HG03280 (cell line): ENCODE results near the gene FMO5.
"Not testable (repeated sequence)": the region's sequence is repeated elsewhere in the genome, so short reads cannot be mapped to it uniquely, and the experiment has no call there.

Experiments
- ATAC-seq: cut with Tn5 transposase; IDR thresholded peaks from one replicate; pipeline ENCODE4 v1.9.1; 2021; ENCODE audit warnings: mild to moderate bottlenecking, moderate library complexity; ENCODE audit not compliant: unreplicated experiment

FMO5 gene

DNA sequence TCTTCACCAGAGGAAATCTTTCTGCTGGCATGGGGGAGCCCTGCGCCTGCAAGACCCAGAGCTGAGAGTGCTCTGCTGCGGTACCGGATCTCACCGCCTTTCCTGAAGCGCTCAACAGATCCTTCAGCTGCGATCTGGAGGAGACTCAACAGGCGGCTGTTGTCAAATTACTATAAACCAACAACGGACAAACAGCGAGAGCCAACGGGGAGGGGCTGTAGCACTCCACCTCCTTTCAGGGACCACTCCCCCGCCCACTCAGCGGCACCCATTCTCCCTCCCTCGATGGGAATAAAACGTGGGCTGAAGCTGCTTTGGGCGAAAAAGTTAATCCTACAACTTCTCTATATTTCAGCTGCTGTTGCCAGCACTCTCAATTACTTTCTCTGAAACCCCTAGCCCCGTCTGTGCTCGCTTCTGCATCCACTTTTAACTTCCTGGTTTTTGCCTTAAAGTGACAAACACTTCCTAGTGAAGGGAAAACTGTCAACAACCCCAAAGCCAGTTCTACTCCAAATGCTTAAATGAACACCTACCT is at the start of gene FMO5:
Gene FMO5 (minus strand): TSS at position 147 of the 538 bp plus-strand sequence. CDS start 310 bp downstream, outside the sequence.
- ATAC-seq, result peak; percentile 76

DNA sequence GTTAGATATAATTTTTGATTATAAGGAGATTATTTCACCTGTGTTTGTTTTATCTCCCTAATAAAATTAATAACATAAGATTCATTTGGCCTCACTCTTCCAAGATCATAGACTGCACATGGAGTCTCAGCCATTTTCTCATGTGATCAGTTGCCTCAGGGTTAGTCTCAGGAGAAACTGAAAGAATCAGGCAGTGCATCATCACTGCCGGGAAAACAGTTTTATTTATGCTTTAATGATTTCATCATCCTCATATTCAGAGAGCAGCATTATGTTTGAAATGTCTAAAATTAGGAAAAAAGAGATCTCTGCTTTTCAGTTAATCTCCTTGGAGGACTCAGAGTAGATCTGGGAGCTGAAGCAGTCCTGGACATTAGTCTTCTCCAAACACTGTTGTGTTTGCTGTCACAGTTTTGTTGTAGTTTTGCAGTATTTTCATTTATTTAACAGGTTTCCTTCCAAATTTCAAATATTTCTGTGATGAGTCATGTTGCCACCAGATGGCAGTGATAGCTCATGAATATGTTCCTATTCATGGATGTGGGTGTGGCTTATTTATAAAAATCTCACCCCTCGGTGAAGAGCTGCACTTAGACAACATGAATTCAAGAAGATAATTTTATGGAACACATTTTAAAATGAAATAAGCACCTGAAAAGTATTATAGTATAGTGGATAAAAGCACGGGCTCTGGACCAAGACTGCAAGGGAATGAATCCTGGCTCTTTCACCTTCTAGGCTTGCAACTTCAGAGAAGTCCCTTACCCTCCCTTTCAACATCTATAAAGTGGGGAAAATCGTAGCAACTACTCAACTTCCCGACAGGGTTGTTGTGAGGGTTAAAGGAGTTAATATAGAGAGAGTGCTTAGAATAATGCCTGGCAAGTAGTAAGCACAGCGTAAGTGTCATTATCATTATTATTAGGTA is 48.5 kb upstream of the FMO5 start:
- no peak for ATAC-seq

DNA sequence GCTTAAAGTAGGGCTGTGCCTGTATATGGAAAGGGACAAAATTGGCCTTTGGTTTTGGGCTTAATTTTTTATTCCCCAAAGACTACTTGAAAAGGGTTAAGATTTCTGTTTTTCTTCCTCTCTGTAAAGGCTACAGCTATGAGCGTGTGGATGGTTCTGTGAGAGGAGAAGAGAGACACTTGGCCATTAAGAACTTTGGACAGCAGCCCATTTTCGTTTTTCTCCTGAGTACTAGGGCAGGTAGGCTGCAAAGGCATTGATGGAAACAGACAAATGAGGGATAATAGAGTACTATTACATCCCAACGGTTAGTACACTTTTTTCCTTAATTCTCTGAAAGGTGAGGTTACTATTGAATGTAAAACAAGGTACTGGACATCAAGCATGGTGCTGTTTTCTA is 46.9 kb upstream of the FMO5 start:
- ATAC-seq, result no peak

- no peak for ATAC-seq
These were observed 45.6 kb upstream of the FMO5 start for GRCh38 chr1:147270721-147271120.

DNA sequence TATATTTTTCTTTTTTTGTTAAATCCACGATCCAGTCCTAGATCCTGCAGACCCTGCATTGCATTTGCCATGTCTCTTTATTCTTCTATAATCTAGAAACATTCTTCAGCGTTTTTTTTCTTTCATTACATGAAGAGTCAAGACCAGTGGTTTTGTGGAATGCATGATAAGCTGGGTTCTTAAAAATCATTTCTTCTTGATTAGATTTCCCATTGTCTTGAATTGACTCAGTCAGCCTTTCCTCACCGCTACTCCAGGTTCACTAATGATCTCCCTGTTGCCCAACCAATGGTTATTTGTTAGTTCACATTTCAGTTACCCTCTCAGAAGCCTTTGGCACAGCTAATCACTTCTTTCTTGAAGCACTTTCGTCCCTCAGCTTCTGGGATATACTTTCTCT is 42.6 kb upstream of the FMO5 start:
- ATAC-seq, result no peak

- ATAC-seq, result no peak
These were observed 41.2 kb upstream of the FMO5 start for GRCh38 chr1:147266381-147266780.

- no peak for ATAC-seq
These were observed 39.1 kb upstream of the FMO5 start for GRCh38 chr1:147264158-147264768.

DNA sequence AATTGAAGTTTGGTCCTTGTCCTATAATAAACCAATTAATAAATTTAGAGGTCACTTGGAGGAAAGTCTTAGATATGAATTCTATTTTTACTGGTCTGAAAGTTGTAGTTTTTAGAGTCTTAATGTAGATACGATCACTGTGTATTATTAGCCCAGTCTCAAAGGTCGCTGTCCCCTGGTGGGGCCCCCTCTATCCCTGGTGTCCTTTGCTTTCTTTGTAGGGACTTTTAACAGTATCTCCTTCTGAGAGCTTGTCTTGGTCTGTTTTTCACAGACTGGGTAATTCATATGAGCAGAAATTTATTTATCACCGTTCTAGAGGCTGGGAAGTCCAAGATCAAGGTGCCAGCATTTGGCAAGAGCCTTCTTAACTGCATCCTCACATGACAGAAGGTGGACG is 35.8 kb upstream of the FMO5 start:
- no peak for ATAC-seq

- no peak for ATAC-seq
These were observed 27.4 kb upstream of the FMO5 start for GRCh38 chr1:147252540-147252939.

DNA sequence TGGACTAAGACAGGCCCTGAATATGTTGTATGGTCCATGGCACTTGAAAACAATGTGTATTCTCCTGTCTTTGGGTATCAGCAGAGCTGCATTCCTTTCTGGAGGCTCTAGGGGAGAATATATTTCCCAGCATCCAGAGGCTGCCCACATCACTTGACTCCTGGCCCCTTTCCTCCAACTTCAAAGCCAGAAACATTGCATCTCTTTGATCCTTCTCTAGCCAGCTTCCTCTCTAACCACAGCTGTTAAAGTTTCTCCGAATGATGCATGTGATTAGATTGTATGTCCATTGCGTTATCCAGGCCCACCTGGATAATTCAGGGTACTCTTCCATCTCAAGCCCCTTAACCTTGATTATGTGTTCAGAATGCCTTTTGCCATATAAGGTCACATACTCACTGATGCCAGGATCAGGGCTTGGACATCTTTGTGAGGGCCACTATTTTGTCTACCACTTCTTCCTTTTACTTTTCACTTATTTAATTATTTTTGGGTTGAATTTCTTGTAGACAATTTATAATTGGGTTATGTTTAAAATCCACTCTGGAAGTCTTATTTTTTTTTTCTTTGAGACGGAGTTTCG is 22.6 kb upstream of the FMO5 start:
- ATAC-seq, result no peak

DNA sequence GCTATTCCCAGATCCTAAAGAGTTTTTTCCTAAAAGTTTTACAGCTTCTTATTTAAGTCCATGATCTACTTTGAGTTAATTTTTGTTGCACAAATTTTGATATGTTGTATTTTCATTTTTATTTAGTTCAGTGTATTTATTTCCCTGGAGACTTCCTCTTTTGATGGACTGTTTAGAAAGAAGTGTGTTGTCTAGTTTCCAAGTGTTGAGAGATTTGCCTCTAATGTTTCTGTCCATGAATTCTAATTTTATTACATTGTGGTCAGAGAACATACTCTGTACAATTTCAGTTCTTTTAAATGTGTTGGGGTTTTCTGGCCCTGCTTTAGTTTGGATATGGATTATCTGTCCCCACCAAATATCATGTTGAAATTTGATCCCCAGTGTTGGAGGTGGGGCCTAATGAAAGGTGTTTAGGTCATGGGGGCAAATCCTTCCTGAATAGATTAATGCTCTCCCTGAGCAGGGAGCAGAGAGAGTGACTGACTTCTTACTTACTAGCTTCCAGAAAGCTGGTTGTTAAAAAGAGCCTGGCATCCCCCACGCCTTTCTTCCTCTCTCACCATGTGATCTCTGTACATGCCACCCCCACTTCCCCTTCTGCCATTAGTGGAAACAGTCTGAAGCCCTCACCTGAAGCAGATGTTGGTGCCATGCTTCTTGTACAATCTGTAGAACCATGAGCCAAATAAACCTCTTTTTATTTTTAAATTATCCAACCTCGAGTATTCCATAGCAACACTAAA is 21.9 kb upstream of the FMO5 start:
- ATAC-seq, result no peak

- no peak for ATAC-seq
These were observed 21.0 kb upstream of the FMO5 start for GRCh38 chr1:147246044-147246690.

GRCh38 chr1:147245586-147246021 is 20.5 kb upstream of the FMO5 start:
- ATAC-seq, result no peak

DNA sequence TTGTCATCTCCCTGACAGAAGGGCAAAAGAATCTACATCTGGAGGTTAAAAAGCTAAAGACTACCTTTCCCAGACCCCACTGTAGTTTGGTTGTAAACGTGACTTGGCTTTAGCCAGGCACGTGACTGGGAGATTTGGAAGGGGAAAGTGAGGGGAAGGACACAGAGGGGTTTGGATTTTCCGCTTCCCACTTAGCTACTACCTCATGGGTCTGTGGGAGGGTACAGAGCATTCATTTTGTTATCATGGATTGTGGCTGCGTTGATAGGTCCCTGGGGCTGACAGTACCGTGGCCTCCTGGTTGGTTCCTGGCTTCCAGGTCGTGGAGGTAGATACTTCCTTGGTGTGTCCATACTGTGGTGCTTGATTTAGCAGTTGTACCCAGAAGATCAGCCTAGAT is 20.0 kb upstream of the FMO5 start:
- ATAC-seq, result no peak

DNA sequence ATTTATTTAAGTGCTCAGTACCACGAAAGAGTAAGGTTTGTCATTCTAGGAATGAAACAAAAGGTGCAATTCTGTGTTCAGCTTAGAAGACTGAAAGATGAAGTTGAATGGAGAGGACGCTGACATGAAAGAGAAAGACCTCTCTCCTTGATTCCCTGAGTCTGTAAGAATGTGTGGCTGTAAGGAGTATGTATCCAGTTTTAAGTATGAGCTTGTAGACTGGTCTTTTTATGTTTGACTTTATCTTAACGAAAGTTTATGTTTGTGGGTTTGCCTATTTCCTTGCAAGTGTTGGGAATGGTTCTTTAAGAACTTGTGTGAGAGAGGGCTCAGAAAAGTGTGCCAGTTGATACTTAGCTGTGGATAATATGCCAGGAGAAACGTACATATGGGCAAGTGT is 18.7 kb upstream of the FMO5 start:
- no peak for ATAC-seq

DNA sequence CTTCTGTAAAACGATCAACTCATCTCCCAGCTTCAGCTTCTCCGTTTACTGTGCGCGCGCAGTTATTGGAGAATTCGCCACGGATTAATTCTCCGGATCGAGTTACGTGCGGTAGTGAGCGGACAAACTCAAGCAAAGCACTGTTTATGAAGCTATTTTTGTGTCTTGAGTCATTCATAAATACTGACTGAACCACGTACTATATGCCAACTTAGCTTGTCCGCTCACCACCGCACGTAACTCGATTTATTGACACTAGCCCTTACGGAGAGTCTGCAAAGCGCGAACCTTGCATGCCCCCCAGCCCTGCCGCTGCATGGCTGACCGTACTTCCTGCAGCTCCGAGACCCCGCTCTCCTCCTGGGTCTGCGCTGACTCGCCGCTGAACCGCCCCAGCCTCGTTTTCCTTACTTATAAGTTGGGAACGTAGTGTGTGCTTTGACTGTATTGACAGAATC is 18.1 kb upstream of the FMO5 start:
- ATAC-seq, result peak; percentile 18

DNA sequence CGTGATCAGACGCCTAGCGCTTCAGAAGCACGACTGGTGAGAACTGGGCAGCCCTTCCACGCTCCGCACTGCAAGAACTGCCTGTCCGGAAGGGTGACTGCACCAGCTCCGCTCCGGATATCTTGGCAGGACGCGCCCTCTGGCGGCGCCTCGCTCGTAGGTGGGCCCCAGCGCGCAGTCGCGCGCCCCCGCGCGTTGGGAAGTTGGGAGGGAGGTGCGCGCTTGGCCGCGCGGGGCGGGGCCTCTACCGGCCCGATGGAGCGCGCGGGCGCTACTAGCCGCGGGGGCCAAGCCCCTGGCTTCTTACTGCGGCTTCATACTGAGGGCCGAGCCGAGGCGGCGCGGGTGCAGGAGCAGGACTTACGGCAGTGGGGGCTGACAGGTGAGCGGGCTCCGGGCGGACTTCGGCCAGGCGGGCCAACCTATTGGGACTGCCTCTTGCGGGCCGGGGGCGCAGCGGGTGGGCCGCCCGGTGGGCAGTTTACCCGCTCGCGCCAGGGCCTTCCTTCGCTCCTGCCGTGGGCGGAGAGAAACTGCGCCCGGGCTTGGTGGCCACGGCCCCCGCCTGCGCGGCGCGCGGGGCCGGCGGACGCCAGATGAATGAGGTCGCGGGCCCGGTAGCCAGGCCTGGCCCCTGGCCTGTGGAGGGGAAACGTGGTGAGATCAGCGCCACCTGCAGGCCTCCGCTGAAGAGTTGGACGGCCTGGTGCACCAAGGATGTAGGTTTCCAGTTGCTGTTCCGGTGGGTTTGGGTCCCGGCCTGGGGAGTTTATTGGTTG is 17.5 kb upstream of the FMO5 start, which contains the start of gene CHD1L:
Gene CHD1L (plus strand): TSS at position 236 of the 779 bp plus-strand sequence. CDS start 20 bp downstream, at position 256.
- peak; percentile 89 for ATAC-seq

GRCh38 chr1:147241934-147242448 is 16.9 kb upstream of the FMO5 start:
- no peak for ATAC-seq

- ATAC-seq, result not testable (repeated sequence)
These were observed 15.1 kb upstream of the FMO5 start for GRCh38 chr1:147240131-147240721.
